GM12892 (cell line): ENCODE results near the gene ETS1.

Experiments
- POLR2A ChIP-seq: IDR thresholded peaks from 2 replicates; pipeline ENCODE4 v1.6.1; 2011; ENCODE audit warnings: low read depth, low read length, control low read depth
- POLR2AphosphoS5 ChIP-seq: IDR thresholded peaks from 2 replicates; pipeline ENCODE4 v1.6.1; 2011; ENCODE audit warnings: low read depth, low read length, control low read depth

DNA sequence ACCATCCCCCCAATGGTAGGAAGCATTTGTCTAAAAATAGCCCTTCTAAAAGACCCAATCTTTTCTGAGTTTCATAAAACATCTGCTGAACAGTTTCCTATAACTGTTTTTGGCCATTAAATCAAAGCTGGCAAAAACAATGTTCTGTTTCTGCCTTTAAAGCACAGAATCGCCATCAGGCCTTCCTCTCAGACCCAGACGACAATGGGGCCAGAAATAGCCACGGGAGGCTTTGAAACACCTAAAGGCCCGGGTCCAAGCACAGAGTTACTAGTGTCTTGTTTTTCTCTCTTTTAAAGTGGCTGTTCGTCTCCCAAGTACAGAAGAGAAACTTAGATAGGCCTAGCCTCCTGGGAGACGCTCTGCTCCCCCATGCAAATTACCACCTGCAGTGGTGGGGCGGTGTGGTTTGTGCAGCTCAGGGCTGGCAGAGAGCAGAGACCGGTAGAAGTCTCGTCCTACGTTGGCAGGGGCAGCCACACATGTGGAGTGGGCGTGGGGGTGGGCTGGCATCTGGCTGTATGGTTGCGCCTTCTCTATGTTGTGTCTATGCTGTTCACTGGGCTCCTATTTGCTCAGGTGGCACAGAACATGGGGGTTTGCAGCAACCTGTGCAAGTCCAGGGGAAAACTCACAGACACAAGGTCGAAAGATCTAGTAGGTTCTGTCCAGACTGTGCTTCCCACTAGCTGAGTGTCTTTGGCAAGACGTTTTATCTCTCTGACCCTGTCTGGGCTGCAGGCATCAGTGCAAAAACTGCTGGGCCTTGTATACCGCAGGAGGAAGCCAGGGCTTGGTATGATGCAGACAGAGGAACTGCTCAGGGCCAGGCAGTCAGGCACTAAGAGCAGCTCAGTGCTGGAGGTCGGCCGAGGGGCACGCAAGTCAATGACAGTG lies 23.6 kb upstream of the ETS1 start:
- TF ChIP-seq POLR2A (peak; percentile 50; the same call in 1 of the 2 replicates), POLR2AphosphoS5 (0 out of 2 replicates have a peak, but pooled peaks have one; percentile 21)
